HG02610 (cell line): ENCODE results near the gene GRM4.

Experiments used
- ATAC-seq: cut with Tn5 transposase; IDR thresholded peaks from one replicate; pipeline ENCODE4 v1.9.1; 2021; ENCODE audit warnings: mild to moderate bottlenecking, moderate library complexity; ENCODE audit not compliant: unreplicated experiment

GRM4 gene

GRCh38 chr6:33999567-33999966, 146.3 kb downstream of the GRM4 start:
- ATAC-seq, result no peak

- ATAC-seq, result no peak
Observed at GRCh38 chr6:33998660-33999059, 147.2 kb downstream of the GRM4 start.

- ATAC-seq, result no peak
Observed at GRCh38 chr6:33997265-33997664, 148.6 kb downstream of the GRM4 start.

- ATAC-seq, result no peak
Observed at GRCh38 chr6:33996120-33996475, 149.8 kb downstream of the GRM4 start.

GRCh38 chr6:33995309-33996119, 150.4 kb downstream of the GRM4 start:
- ATAC-seq, result no peak

GRCh38 chr6:33994472-33995308, 151.2 kb downstream of the GRM4 start:
- no peak for ATAC-seq

GRCh38 chr6:33993653-33994471, 152.0 kb downstream of the GRM4 start:
- ATAC-seq, result no peak

- no peak for ATAC-seq
Observed at GRCh38 chr6:33993091-33993490, 152.8 kb downstream of the GRM4 start.

- no peak for ATAC-seq
Observed at GRCh38 chr6:33992191-33992590, 153.7 kb downstream of the GRM4 start.

- ATAC-seq, result no peak
Observed at GRCh38 chr6:33991610-33992009, 154.3 kb downstream of the GRM4 start.

GRCh38 chr6:33990061-33990541, 155.8 kb downstream of the GRM4 start:
- no peak for ATAC-seq

- ATAC-seq, result no peak
Observed at GRCh38 chr6:33989016-33989854, 156.7 kb downstream of the GRM4 start.

- no peak for ATAC-seq
Observed at GRCh38 chr6:33988121-33989015, 157.5 kb downstream of the GRM4 start.

GRCh38 chr6:33987531-33988021, 158.3 kb downstream of the GRM4 start:
- no peak for ATAC-seq

GRCh38 chr6:33985947-33986346, 159.9 kb downstream of the GRM4 start:
- ATAC-seq, result no peak

GRCh38 chr6:33985313-33985751, 160.6 kb downstream of the GRM4 start:
- ATAC-seq, result no peak

- ATAC-seq, result no peak
Observed at GRCh38 chr6:33984466-33985312, 161.2 kb downstream of the GRM4 start.
